Measurements from ENCODE around the gene COCH. TPM values are rescaled to one million over a fixed set of nuclear protein-coding genes. Genes with fewer than 3 reads are reported as not detected.

The COCH gene
- total and polyA plus RNA-seq, 9 donors, result 0.30 to 2.6 (median 1.2) TPM; not detected in 1

GRCh38 chr14:30935445-30935844 is 61.1 kb downstream of the COCH start:
- Histone ChIP-seq H3K9me3 (no peaks in the 10 kb centered on the region), H3K36me3 (no peaks in the 10 kb centered on the region), H3K4me1 (ENCODE audit: insufficient read depth) (no peaks in the 10 kb centered on the region), H3K27ac (no peak overlapping the region), H3K27me3 (no peaks in the 10 kb centered on the region), H3K4me3 (no peak overlapping the region)
- TF ChIP-seq EP300 (IDR thresholded peaks at IDR 0.05) (no peak), POLR2A (IDR thresholded peaks at IDR 0.05) (no peak), CTCF (IDR thresholded peaks at IDR 0.05) (no peak)
- no peak for DNase-seq
- intact Hi-C loops (cut with DNase I), result no loop called here
- 89 to 93% (median 91%) methylated on average over 2 of the region's 2 CpGs for WGBS, 3 donors

GRCh38 chr14:30938617-30939016 is 64.3 kb downstream of the COCH start:
- WGBS, 3 donors, result 70 to 81% (median 71%) methylated on average over 2 of the region's 2 CpGs
- H3K9me3 ChIP-seq, result no peaks in the 10 kb centered on the region
- no peaks in the 10 kb centered on the region for H3K36me3 ChIP-seq
- H3K27ac ChIP-seq, result no peak overlapping the region
- intact Hi-C loops (cut with DNase I), result no loop called here
- no peaks in the 10 kb centered on the region for H3K27me3 ChIP-seq
- H3K4me3 ChIP-seq, result no peak overlapping the region
- TF ChIP-seq CTCF (IDR thresholded peaks at IDR 0.05), result no peak
- no peak for TF ChIP-seq POLR2A (IDR thresholded peaks at IDR 0.05)
- no peak for TF ChIP-seq EP300 (IDR thresholded peaks at IDR 0.05)
- H3K4me1 ChIP-seq (ENCODE audit: insufficient read depth), result no peaks in the 10 kb centered on the region
- no peak for DNase-seq

Other genes with a start within 250 kb of the COCH start
- 10 to 100 TPM in 6 of 7 donors, 1 to 10 TPM in 1; 7.9 to 19.3 (median 12.8) TPM for gene AP4S1, start 151.1 kb downstream of the COCH start, total RNA-seq
- gene AP4S1, start 151.1 kb downstream of the COCH start, polyA plus RNA-seq, result 10 to 100 TPM in 1 of 2 donors, 1 to 10 TPM in 1; 8.7 to 16.9 TPM
- gene STRN3, start 151.8 kb downstream of the COCH start, total RNA-seq, result 10 to 100 TPM; 30.7 to 43.0 (median 36.4) TPM
- gene STRN3, start 151.8 kb downstream of the COCH start, polyA plus RNA-seq, result 10 to 100 TPM; 11.5 to 15.5 TPM